Measurements from ENCODE around the gene UNC5B. TPM values are rescaled to one million over a fixed set of nuclear protein-coding genes. Genes with fewer than 3 reads are reported as not detected.

The UNC5B gene
- total RNA-seq, 6 donors from 2014 or later = 8.4 to 27.7 (median 20.5) TPM

DNA sequence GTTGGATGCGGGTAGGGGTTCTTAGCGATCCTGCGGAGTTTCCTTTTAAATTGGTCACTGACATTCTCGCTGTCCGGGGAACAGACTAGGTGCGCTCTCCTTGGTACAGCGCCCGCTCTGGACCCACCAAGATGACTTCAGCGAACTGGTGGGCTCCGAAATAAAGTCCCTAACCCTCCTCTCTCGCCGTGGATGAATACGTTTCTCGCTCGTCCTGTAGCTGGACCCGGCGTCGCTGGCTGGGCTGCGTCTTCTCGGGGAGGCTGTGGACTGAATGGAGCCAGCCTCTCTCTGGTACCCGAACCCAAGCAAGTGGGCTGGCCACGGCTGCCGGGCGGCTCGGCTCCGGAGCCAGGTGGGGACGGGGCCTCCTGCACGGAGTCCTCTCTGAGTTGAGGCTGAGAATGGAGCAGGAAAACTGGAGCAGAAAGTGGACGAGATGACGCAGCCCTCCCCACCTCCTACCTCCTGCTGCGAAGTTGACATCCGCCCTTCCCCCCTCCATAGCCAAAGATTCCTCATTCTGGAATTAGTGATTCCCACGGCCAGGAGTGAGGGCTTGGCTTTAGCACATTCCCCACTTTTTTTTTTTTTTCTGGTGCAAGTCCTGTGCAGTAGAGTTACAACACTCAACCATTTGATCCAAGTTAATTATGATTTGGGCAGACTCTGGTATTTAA is 1.5 kb downstream of the UNC5B start:
- ATAC-seq (ENCODE audit: low FRiP score in 2 of 2) (no peak), DNase-seq (peak in 1 of 2 donors; percentile 85)
- Histone ChIP-seq H3K36me3 (no peaks in the 10 kb centered on the region), H3K27me3 (peaks cover 0 to 6% (median 0%) of the 10 kb centered on the region in 4 donors), H3K4me1 (peaks cover 31 to 56% (median 43%) of the 10 kb centered on the region in 4 donors), H3K4me3 (peak overlapping the region; percentile 61 to 90 (median 84)), H3K27ac (peak overlapping the region in 2 of 4 donors; percentile 28 to 35), H3K9me3 (no peaks in the 10 kb centered on the region)
- 10 to 12% methylated on average over 16 to 33 of the region's 33 CpGs for WGBS, 2 donors
- TF ChIP-seq POLR2AphosphoS5 (IDR thresholded peaks at IDR 0.05) = no peak

DNA sequence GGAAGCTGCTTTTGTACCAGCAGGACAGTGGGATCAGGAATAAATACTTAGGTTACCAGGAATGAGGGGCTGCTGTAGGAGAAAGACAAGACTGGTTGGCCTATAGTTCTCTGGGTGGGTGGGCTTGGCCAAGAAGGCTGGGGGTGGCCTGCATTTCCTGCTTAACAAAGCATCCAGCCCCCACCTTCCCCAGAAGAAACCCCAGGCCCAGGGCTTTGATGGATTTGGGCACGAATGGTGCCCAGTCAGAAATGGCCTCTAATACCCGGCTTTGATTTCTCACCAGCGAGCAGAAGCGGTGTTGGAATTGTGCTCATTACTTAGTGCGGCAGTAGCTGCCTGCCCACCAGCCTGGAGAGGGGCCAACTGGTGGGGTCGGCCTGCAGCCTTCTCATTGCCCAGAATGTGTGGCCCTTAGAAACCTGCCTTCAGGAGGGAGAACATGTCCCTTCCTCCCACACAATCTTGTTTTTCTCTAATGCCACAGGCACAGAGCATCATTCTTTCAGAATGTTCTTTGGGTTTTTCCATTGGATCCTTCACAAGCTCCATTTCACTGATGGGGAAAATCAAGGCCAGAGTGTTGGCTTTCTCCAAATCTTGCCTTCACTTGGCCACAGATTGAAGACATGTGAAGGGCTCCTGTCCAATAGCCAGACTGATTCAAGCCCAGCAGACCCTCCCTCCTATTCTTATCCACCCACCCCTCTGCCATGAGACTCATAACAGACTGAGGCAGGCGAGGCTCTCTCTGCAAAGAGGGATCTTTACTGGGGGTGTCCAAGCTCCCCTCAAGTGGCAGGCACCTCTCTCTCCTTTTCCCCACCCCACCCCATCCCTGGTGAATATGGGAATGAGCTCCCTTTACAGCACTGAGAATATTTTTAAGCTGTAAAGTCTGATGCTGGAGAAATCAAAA is 2.5 kb downstream of the UNC5B start:
- H3K4me1 ChIP-seq = peaks cover 30 to 52% (median 39%) of the 10 kb centered on the region in 4 donors
- DNase-seq = no peak
- peaks cover 0 to 4% (median 0%) of the 10 kb centered on the region in 4 donors for H3K27me3 ChIP-seq

DNA sequence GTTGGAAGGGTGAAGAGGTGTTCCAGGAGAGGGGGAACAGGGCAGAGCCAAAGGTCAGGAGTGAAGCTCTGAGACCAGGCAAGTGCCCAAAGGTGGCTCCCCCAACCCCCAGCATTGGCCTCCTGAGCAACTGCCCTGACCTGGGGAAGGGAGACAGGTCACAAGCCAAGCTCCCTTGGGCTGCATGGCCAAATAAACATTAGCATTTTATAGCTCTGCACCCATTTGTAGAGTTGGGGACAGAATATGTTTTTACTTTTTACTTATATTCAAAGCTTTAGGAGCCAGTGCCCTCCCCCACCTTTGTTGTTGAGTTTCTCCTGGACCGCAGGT is 4.0 kb downstream of the UNC5B start:
- H3K27ac ChIP-seq = peak overlapping the region in 2 of 4 donors; percentile 50 to 70
- H3K36me3 ChIP-seq = no peaks in the 10 kb centered on the region
- H3K27me3 ChIP-seq = no peaks in the 10 kb centered on the region
- 100% methylated on average over 1 of the region's 1 CpG for WGBS, 2 donors
- ATAC-seq (ENCODE audit: low FRiP score in 2 of 2) (no peak), DNase-seq (no peak)
- H3K4me3 ChIP-seq = peak overlapping the region in 1 of 4 donors; percentile 54
- no peaks in the 10 kb centered on the region for H3K9me3 ChIP-seq
- TF ChIP-seq, protein P1, sequence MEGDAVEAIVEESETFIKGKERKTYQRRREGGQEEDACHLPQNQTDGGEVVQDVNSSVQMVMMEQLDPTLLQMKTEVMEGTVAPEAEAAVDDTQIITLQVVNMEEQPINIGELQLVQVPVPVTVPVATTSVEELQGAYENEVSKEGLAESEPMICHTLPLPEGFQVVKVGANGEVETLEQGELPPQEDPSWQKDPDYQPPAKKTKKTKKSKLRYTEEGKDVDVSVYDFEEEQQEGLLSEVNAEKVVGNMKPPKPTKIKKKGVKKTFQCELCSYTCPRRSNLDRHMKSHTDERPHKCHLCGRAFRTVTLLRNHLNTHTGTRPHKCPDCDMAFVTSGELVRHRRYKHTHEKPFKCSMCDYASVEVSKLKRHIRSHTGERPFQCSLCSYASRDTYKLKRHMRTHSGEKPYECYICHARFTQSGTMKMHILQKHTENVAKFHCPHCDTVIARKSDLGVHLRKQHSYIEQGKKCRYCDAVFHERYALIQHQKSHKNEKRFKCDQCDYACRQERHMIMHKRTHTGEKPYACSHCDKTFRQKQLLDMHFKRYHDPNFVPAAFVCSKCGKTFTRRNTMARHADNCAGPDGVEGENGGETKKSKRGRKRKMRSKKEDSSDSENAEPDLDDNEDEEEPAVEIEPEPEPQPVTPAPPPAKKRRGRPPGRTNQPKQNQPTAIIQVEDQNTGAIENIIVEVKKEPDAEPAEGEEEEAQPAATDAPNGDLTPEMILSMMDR (IDR thresholded peaks at IDR 0.05) = no peak
- no peak for TF ChIP-seq EP300 (IDR thresholded peaks at IDR 0.05)
- no peak for TF ChIP-seq POLR2AphosphoS5 (IDR thresholded peaks at IDR 0.05)
- no peak for TF ChIP-seq POLR2A (IDR thresholded peaks at IDR 0.05)
- H3K4me1 ChIP-seq = peaks cover 30 to 52% (median 39%) of the 10 kb centered on the region in 4 donors

More for the DNA sequence above, 2.5 kb downstream of the UNC5B start:
- 90 to 92% methylated on average over 7 of the region's 7 CpGs for WGBS, 2 donors
- peak overlapping the region in 1 of 4 donors; percentile 90 for H3K4me3 ChIP-seq
- H3K27ac ChIP-seq = no peak overlapping the region
- TF ChIP-seq EP300 (IDR thresholded peaks at IDR 0.05) (no peak), POLR2A (IDR thresholded peaks at IDR 0.05) (no peak), POLR2AphosphoS5 (IDR thresholded peaks at IDR 0.05) (no peak)
- TF ChIP-seq, protein P1 (IDR thresholded peaks at IDR 0.05) = no peak
- no peak for ATAC-seq (ENCODE audit: low FRiP score in 2 of 2)
- no peaks in the 10 kb centered on the region for H3K36me3 ChIP-seq
- H3K9me3 ChIP-seq = no peaks in the 10 kb centered on the region

DNA sequence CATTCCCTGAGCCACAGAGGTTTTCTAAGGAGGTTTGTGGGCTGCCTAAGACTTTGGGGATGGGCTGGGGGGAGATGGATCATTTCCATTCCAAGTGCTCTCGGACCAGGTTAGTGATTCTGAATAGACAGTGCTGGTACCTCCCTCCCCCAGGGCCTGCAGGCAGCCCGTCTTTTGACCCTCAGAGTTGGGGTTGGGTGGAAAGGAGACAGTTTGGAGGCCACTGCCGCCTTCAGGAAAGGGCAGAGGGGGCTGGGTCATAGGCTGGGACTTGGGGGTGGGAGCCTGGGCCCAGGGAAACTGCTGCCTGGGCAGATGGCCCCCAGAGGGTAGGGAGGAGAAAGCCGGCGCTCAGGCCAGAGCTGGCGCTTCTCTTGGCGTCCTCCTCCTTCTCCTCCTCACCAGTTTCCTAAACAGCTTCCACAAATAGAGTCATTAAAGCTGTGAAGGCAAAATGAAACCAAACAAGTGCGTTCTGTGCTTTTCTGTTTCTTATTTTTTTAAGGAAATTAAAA is 4.4 kb downstream of the UNC5B start:
- Histone ChIP-seq H3K4me1 (peaks cover 28 to 47% (median 37%) of the 10 kb centered on the region in 4 donors), H3K9me3 (no peaks in the 10 kb centered on the region), H3K4me3 (peak overlapping the region in 3 of 4 donors; percentile 47 to 58 (median 54)), H3K36me3 (no peaks in the 10 kb centered on the region), H3K27me3 (no peaks in the 10 kb centered on the region), H3K27ac (peak overlapping the region; percentile 14 to 70 (median 46))
- TF ChIP-seq POLR2A (IDR thresholded peaks at IDR 0.05) (no peak), EP300 (IDR thresholded peaks at IDR 0.05) (no peak), POLR2AphosphoS5 (IDR thresholded peaks at IDR 0.05) (no peak)
- TF ChIP-seq, protein P1 (IDR thresholded peaks at IDR 0.05) = no peak
- WGBS, 2 donors = 14 to 29% methylated on average over 6 to 8 of the region's 8 CpGs
- ATAC-seq (ENCODE audit: low FRiP score in 2 of 2) (no peak), DNase-seq (peak in 1 of 2 donors; percentile 46)

Data from upper lobe of left lung (tissue), 6 donors.